HG03378 (cell line): Measurements from ENCODE around the gene PTCH2.
"Not testable (repeated sequence)": the region's sequence is repeated elsewhere in the genome, so short reads cannot be mapped to it uniquely, and the experiment has no call there.

Experiments used
- ATAC-seq: cut with Tn5 transposase; IDR thresholded peaks from one replicate; pipeline ENCODE4 v1.9.1; 2021; ENCODE audit warnings: mild to moderate bottlenecking, moderate library complexity; ENCODE audit not compliant: unreplicated experiment

The PTCH2 gene

DNA sequence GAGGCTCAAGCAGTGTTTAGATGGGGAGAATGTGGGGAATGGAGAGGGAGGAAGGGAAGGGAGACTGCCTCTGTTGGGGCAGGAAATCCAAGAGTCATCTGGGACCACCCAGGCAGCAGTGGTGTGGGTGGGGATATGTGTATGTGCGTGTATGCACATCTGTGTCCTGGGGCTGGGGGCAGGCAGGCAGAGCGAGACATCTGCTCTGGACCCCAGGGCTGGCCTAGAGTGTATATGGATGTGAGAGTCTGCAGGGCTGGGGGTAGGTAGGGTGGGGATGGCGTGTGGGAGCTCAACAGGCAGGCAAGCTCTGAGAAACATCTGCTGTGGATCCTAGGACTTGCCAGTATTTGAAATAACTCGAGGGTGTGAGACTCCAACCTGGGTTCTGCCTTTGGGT, 3.5 kb downstream of the PTCH2 start:
- ATAC-seq, result no peak

DNA sequence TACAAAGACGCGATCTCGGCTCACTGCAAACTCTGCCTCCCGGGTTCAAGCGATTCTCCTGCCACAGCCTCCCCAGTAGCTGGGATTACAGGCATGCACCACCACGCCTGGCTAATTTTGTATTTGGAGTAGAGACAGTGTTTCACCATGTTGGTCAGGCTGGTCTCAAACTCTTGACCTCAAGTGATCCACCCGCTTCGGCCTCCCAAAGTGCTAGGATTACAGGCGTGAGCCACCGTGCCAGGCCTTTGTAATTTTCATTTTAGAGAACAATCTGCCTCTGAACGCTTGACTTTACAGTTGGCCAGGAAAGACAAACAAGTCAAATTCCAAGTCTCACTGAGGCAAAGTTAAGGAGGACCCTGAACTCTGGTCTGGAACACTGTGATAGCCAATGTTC, 4.8 kb downstream of the PTCH2 start:
- not testable (repeated sequence) for ATAC-seq

DNA sequence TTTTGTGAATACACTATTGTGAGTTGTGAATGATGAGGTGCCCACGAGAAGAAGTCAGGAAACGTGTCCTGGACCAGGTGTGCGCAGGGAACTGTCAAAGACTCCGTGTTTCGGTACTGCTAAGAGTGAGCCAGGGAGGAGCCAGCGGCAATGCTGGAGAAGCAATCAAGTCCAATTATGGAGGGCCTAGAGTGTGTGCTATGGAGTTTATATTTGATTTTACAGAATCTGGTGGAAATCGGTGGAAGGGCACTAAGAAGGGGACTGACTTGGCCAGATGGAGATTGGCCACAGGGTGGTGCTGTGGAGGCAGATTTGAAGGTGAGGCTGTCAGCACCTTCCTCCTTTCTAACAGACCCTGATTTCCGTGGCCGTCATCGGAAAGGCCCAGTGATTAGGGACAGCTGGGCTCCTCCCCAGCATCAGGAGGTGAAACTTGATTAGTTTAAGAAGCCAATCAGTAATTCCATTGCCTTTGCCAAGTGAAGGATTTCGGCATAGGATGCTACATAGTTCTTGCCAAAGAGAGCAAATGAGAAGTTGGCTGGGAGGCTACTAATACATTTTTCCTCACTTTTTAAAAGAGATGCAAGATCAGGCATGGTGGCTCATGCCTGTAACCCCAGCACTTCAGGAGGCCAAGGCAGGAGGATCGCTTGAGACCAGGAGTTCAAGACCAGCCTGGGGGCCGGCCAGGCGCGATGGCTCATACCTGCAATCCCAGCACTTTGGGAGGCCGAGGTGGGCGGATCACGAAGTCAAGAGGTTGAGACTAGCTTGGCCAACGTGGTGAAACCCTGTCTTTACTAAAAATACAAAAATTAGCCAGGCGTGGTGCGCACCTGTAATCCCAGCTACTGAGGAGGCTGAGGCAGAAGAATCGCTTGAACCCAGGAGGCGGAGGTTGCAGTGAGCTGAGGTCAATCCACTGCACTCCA, 7.0 kb downstream of the PTCH2 start:
- peak; percentile 70 for ATAC-seq

DNA sequence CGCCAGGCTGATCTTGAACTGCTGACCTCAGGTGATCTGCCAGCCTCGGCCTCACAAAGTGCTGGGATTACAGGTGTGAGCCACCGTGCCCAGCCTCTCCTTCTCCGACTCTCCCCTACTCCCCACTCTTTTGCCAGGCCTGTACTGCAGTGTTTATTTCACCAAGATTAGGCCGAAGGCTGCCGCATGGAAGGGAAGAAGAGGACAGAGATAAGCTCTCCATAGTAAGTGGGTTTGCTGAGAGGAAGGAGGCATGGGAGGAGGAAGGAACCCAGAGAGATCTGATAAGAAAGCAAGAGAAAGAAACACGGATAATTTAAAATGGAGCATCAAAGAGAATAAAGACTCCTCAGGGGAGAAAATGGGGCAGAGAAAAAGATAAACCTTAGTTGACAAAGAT, 8.7 kb downstream of the PTCH2 start:
- no peak for ATAC-seq

DNA sequence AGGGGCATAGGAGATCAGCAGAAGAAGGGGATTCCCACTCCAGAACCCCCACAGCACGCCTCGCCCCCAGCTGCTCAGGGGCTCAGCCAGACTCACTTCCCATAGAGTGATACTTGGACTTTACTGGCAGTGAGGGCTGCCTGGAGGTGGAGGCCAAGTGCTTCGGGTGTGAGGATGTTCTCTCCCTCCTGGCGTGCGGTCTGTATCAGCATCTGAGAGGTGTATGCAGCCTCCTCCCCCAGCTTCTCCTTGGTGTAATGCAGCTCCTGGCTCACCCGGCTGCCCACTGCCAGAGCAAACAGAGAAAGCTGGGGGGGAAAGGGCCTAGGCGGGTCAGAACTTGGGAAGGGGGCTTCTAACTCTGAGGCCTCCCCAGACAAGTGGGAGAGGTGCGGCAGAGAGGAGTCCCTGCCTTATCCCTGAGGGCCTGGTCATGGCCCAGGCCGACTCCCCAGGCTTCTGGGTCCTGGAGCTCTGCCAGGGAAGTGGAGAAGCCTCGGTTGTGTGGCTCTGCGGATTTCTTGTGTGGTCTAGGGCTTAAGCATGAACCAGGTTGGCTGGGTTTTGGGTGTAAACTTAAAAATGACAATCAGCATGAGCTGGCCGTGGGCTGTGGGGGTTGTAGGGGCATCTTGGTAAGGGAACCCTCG, 10.9 kb downstream of the PTCH2 start:
- ATAC-seq, result no peak

DNA sequence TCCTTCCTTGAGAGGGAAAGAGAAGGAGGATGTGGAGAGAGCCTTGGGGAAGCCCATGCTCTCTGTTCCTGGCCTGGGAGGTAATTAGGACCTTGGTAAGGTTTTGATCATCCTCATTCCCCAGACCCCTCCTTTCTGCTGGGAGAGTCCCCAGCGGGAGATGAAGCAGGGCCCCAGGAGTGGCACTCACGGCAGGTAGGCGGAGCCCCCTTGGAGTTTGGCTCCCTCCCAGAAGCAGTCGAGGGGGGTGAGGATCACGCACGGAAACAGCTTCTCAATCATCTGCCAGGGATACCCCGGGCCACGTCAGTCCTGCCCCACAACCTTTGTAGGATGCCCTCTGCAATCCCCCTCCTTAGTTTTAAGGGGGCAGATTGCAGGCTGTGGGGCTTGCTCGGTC, 11.5 kb downstream of the PTCH2 start:
- ATAC-seq, result no peak

DNA sequence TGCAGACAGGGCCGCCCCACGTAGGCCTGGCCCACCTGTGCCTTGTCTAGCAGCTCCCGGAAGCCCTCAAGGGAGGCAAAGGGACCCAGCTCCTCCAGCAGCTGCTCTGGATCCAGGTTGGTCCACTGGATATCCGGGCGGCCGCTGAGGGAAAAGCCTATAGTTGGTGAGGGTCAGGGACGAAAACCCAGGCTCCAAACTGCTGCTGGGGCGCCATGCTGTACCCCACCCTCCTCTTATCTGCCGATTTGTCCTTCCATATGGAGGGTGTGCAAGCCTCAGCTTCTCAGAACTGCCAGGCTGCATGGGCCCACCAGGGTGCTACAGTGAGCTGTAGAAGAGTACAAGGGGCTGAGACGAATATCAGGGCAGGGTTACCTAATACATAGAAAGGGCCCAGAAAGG, 12.2 kb downstream of the PTCH2 start:
- no peak for ATAC-seq

DNA sequence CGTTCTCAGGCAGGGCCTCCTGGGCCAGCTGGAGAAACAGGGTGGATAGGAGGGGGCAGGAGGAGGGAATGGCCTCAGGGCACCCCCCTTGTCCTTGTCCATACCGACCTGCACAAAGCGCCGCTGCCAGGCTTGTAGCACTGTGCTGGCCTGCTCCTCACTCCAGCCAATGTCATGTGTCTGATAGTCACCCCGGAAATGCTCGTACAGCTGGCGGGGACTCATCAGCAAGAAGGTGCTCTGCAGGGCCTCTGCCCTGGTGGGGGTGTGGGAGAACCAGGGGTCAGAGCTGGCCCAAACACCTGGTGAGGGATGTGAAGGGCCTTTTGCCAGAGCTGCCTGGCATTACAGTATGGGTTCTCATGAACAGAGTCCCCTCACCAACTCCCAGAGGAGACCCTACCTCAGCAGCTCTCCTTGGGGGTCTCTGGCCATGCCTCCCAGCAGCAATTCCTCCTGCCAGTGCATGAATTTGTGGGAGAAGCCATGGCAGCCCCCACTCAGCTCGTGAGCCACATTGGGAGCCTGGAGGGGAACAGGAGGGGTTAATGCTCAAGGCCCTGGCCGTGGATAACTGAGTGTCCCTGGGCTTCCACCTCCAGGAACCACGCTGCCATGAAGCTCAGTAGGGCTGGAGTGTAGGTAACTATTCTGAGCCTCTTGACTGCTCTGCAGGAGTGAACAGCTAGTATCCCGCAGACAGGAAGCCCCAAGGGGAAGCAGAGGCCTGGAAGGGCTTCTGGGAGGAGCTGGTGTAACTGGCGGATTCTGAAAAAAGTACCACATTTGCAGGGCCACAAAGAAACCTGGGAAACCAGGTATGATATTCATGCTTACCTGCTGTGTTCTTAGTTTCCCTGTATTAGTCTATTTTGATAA, 13.3 kb downstream of the PTCH2 start:
- no peak for ATAC-seq

DNA sequence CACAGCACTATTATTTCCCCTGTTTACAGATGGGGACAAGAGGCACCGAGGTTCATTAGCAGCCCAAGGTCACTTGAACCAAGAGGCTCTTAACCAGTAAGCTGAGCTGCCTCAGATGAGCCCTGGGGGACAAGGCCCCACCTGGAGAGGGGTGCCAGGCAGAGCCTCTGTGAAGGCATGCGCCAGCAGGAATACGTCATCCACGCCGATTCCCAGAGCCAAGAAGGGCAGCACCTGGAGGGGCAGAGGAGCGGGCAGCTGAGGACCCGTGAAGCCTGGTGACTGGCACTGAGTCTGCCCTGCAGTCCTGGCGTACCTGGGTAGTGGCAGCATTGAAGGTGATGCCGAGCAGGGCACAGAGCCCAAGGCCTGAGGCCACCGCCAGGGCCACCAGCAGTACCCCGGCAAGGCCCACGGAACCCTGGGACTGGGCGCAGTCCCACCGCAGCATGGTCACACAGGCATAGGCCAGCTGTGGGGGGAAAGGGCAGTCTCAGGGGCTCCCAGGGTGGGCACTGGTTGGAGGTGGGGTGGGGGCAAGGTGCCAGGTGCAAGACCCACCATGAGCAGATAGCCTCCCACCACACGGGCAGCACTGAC, 14.1 kb downstream of the PTCH2 start:
- no peak for ATAC-seq

DNA sequence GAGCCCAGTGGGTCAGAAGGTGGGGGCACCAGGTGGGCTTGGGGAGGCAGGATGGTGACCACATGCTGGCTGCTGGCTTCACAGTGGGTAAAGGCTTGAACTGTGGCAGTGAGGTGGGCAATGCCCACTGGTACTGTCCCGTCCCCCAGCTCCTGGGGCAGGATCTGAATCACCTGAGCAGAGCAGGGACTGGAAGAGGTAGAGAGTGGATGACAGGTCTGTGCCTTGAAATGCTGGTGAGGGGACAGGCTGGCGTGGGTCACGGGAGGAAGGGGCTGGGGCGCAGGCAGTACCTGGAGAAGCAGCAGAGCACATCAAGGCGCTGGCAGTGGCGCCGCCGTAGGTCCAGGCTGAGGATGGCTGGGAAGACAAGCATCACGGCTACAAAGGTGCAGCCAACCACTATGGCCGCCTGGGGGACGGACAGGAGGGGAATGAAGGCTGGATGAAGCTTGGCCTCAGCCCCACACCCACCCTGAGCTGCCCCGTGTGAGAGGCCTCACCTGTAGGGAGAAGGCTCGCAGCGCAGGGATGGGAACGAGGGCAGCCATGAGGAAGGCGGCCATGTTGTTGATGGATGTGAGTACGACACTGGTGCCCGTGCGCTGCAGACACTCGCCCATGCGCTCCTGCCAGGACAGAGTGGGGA, 14.9 kb downstream of the PTCH2 start:
- no peak for ATAC-seq

DNA sequence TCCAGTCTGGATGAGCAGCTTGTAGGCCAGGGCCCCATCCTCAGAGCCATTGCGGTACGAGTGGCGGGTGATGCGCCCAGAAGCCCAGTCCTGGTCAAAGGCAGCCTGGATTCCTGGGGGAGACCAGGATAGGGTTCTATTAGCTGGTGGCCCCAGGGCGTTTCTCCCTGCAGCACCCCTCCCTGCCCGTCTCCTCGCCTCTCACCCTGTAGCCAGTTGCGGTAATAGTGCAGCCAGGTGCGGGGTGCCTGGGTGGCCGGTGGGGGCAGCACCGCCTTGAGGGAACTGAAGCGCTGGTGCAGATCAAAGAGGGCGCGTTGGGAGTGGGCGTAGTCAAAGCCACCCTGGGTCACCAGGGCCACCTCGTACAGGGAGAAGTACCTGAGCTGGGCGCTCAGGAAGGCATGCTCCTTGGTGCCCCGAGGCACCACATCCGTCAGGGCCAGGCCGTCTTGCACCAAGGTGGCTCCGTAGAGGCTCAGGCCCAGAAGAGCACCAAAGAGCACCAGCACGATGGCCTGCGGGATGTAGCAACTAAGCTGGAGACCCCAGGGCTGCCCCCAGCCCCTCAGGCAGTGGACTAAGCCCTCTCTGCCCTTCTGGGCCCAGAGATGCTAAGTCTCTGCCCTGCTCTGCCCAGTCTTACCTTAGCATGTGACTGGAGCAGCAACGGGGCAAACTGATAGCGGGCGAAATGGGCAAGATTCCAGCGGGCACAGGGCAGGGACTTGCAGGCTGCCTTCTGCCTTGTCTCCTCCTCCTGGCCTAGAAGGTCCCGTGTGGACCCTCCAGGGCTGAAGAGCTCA, 15.7 kb downstream of the PTCH2 start:
- no peak for ATAC-seq

DNA sequence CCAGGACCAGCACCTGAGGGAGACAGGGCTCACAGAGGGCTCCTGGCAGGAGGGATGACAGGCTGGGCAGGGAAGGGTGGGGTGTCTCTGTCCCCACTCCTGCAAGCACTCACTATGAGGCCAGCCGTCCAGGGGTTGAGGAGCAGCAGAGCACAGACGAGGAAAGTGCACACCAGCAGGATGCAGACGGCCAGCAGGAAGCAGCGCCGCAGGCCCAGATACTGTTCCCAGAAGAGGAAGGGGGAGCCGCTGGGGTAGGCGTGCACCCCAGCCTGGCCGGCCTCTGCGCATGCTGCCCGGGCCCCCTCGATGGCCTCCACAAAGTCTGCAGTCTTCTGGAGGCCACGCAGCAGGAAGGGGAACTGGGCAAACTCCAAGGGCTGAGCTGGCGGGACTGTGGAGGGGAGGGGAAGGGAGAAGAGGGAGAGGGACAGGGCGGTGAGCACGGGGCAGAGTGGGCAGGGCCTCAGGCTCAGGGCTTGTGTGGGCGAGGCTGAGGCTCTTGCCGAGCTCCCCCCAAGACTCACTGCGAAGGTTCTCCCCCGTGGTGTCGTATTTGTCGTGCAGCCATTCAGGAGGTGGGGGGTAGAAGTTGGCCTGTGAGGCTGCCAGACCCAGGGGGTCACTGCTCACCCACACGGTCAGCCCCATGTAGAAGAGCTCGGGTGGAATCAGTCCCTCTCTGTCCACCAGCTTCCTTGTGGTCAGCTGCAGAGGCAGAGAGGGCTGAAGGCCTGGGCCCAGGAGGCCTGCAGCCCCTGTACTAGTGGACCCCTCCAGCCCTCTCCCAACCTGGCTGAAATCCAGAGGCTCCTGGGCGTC, 16.5 kb downstream of the PTCH2 start:
- ATAC-seq, result no peak

DNA sequence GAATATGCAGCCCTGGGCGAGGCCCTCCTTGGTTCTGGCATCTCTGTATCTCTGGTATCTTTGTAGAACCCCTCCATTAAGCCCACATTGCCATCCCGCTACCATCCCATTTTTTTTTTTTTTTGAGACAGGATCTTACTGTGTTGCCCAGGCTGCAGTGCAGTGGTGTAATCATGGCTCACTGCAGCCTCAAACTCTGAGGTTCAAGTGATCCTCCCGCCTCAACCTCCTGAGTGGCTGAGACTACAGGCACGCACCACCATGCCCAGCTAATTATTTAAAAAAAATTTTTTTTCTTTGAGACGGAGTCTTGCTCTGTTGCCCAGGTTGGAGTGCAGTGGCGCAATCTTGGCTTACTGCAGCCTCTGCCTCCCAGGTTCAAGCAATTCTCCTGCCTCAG, 18.7 kb downstream of the PTCH2 start:
- ATAC-seq, result not testable (repeated sequence)

DNA sequence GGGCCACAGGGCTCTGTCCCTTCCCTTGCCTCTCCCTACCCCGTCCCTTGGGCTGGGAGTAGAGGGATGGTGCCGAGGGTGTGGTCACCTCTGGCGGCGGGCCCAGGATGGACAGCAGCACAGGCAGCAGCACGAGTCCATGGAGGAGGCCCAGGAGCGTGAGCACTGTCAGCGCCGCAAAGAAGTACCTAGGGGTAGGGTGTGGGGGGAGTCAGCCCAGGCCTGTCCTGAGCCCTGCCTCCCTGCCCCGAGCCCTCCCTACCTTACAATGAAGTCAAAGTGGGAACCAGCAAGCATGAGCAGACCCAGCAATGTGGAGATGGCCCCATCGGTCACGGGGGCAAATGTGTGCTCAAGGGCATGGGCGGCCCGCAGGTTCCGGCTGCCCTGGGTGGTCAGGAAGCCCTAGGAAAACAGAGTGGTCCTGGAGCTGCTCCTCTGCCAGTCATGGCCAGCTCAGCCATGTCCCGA, 20.0 kb downstream of the PTCH2 start:
- ATAC-seq, result no peak

DNA sequence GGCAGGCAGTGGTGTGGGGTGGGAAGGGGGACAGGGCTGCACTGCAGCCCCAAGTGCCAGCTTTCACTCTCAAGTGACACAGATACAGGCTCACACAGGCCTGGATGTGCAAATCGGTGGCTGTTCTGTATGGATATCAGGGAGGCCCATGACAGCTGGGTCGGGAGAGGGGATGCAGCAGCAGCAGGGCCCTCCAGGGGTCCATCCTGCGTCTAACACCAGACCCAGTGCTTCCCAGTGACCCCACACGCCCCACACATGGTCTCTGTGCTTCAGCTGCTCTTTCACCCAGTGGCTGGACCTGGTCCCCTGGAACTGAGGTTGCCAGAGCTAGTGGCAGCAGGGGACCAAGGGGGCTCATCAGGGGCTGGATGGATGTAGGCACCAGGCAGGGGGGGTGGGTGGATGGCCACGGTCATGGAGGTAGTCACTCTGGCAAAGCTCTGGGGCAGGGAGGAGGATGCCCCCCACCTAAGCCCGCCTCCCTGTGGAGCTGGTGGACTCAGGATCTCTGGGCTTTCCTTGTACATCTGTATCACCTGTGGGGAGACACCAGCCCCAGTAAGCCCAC, 20.8 kb downstream of the PTCH2 start:
- ATAC-seq, result no peak

DNA sequence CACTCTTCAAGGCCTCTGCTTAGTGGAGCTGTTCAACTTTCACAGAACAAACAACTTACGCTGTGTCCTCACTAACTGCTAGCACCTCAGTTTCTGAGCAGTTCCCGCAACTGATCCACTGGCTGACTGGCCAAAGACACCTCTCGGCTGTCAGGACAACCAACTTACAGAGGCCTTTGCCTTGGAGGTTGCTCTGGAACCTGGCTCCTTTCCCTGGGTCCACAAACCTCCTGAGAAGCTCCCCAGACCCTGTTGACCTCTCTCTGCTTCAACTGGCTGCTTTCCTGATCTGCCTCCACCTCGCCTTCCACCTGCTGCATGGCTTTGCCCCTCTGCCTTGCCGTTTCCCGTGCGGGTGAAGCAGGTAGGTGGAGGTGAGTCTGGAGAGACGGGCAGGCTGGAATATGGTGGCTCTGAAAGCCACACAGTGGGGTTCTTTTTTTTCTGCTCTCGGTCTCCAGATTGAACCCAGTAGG, 21.8 kb downstream of the PTCH2 start:
- no peak for ATAC-seq

DNA sequence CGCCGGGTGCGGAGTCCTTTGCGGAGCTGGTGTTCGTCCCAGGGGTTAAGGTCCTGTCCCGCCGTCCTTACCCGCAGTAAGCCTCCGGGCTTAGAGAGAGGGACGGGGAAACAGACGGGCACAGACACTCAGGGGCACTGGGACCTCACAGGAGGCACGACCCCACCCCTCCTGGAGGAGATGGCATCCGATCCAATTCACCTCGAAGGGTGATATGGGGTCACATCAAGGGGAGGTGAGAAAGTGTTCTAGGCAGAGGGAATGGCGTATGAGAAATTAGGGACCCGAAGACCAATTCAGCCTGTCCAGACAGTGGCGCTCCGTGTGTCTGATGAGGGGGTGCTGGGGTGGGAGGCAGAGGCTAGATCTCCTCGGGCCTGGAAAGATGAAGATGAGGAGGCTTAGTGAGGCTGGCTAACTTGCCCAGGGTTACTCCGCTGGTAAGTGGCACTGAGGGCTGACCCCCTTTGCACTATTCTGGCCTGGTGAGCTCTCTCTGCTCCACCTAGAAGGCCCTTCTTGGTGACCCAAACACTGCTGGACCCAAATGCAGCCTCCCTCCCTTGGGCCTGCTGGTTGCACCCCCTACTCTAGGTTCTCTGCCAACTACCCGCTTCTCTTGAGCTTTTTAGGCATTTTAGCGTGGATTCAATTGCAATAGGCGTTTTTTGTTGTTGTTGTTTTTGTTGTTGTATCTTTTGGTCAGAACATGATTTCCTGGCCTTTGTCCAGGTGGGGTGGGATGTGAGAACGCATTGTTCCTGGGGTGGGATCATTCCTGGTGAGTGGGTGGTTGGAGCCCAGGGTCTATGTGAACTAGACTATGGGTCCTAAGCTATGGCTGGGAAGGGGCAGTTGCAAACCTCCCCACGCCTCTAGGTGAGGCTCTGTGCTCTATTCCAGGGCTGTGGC, 22.5 kb downstream of the PTCH2 start:
- peak; percentile 7 for ATAC-seq
